ENCODE results near the gene AP4M1. TPM values are rescaled to one million over a fixed set of nuclear protein-coding genes. Genes with fewer than 3 reads are reported as not detected.

AP4M1 gene
- total RNA-seq, 1 experiment from 2014 or later = 29.6 TPM

DNA sequence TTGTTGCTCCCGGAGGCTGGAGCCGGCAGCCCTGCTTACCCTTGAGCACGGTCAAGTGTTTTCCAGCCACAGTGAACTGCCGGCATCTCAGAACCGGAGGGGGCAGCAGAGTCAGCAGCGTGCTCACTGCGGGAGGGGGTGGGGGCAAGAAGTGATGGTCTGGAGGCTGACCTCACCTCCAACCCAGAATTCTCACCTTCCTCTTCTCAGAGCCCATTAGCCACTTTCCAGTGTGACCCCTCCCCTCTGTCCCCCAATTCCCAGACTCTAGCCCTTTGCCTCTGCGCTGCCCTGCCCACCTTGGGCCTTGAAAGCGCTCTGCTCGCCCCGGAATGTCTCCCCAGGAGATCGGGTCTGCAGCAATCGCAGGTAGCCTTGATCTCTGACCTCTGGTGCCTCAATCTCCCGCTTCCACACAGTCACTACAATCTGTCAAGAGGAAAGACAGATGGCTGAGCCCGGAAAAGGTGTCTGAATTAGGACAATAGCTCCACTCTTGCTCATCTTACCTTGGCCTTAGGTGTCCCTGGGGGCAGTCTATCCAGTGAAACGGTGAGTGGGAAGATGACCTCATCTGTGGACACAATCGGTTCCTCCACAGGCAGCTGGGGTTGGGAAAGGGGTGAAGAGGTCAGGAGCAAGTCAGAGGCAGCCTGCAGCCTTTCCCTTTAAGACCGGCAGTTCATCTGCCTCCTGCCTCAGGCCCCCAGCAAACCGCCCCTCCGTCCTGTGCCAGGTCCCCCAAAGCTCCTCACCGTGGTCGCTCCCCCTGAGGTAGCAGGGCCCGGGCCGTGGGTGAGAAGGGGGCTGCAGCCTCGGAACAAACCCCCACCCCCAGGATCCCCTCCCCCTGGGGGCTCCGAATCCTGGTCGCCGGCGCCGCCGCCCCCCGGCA, 56.1 kb downstream of the AP4M1 start:
- peak; percentile 29 for DNase-seq (ENCODE audit: low spot score)

Other genes starting within 250 kb of the AP4M1 start
- gene OR2AE1, start 224.6 kb upstream of the AP4M1 start, total RNA-seq (2014; rRNA removed; shearing (Covaris generic)) = 0.23 TPM in 1 of 2 replicates, not detected in the other
- gene TRIM4, start 182.1 kb upstream of the AP4M1 start, total RNA-seq (2014; rRNA removed; shearing (Covaris generic)) = 21.1 and 21.7 TPM in 2 replicates
- 0.10 TPM in 1 of 2 replicates, not detected in the other for gene GJC3, start 172.0 kb upstream of the AP4M1 start, total RNA-seq (2014; rRNA removed; shearing (Covaris generic))
- gene AZGP1, start 125.6 kb upstream of the AP4M1 start, total RNA-seq (2014; rRNA removed; shearing (Covaris generic)) = 1.3 and 3.5 TPM in 2 replicates
- 9.1 and 12.2 TPM in 2 replicates for gene ZKSCAN1, start 86.0 kb upstream of the AP4M1 start, total RNA-seq (2014; rRNA removed; shearing (Covaris generic))
- gene ZSCAN21, start 51.9 kb upstream of the AP4M1 start, total RNA-seq (2014; rRNA removed; shearing (Covaris generic)) = 11.7 and 17.4 TPM in 2 replicates
- 32.3 and 32.5 TPM in 2 replicates for gene ZNF3, start 19.9 kb upstream of the AP4M1 start, total RNA-seq (2014; rRNA removed; shearing (Covaris generic))
- 76.6 and 95.4 TPM in 2 replicates for gene COPS6, start 12.7 kb upstream of the AP4M1 start, total RNA-seq (2014; rRNA removed; shearing (Covaris generic))
- 258 and 299 TPM in 2 replicates for gene MCM7, start 246 bp upstream of the AP4M1 start, total RNA-seq (2014; rRNA removed; shearing (Covaris generic))
- 44.0 and 62.1 TPM in 2 replicates for gene TAF6, start 17.7 kb downstream of the AP4M1 start, total RNA-seq (2014; rRNA removed; shearing (Covaris generic))
- gene CNPY4, start 18.0 kb downstream of the AP4M1 start, total RNA-seq (2014; rRNA removed; shearing (Covaris generic)) = 31.9 and 33.1 TPM in 2 replicates
- gene MBLAC1, start 25.3 kb downstream of the AP4M1 start, total RNA-seq (2014; rRNA removed; shearing (Covaris generic)) = 0.52 and 1.6 TPM in 2 replicates
- 217 and 229 TPM in 2 replicates for gene LAMTOR4, start 47.3 kb downstream of the AP4M1 start, total RNA-seq (2014; rRNA removed; shearing (Covaris generic))
- 7.7 and 8.0 TPM in 2 replicates for gene TRAPPC14, start 57.1 kb downstream of the AP4M1 start, total RNA-seq (2014; rRNA removed; shearing (Covaris generic))
- gene GAL3ST4, start 67.0 kb downstream of the AP4M1 start, total RNA-seq (2014; rRNA removed; shearing (Covaris generic)) = 0.33 and 0.62 TPM in 2 replicates
- gene GPC2, start 75.7 kb downstream of the AP4M1 start, total RNA-seq (2014; rRNA removed; shearing (Covaris generic)) = 0.95 and 3.6 TPM in 2 replicates
- gene STAG3, start 76.3 kb downstream of the AP4M1 start, total RNA-seq (2014; rRNA removed; shearing (Covaris generic)) = 0.35 TPM in 1 of 2 replicates, not detected in the other
- not detected in 2 replicates for gene PVRIG, start 118.3 kb downstream of the AP4M1 start, total RNA-seq (2014; rRNA removed; shearing (Covaris generic))
- not detected in 2 replicates for gene SPDYE3, start 206.1 kb downstream of the AP4M1 start, total RNA-seq (2014; rRNA removed; shearing (Covaris generic))

All from H4 (cell line).